GM18951 (cell line): Measurements from ENCODE around the gene SIGLEC6.

Experiments used
- POLR2A ChIP-seq: IDR thresholded peaks from 4 replicates; pipeline ENCODE4 v1.6.1; 2011; ENCODE audit warnings: mild to moderate bottlenecking; ENCODE audit not compliant: insufficient read length, insufficient read depth; ENCODE audit errors: extremely low read depth
- in situ Hi-C: fragments of 300-500 bp; cut with MboI; formaldehyde crosslinking; loops from one replicate; pipeline ENCODE4 v1.12.0; 2022; ENCODE audit warnings: low sequenced_read_pairs, mixed read lengths, inconsistent platforms; ENCODE audit not compliant: unreplicated experiment

Gene SIGLEC6

GRCh38 chr19:51469629-51470028 lies 61.8 kb downstream of the SIGLEC6 start:
- in situ Hi-C loops: loop anchor here (5.0 kb wide), 1 partner anchor 188 kb away; no protein-coding TSS in a partner anchor
- TF ChIP-seq POLR2A: no peak

- no peak for TF ChIP-seq POLR2A
- in situ Hi-C loops: no loop called here
Measured at GRCh38 chr19:51469162-51469561, 62.3 kb downstream of the SIGLEC6 start.

GRCh38 chr19:51468545-51468920 lies 62.9 kb downstream of the SIGLEC6 start:
- no peak for TF ChIP-seq POLR2A
- in situ Hi-C loops: no loop called here

GRCh38 chr19:51467864-51468544 lies 63.5 kb downstream of the SIGLEC6 start:
- in situ Hi-C loops: no loop called here

More at GRCh38 chr19:51467864-51468544, 63.5 kb downstream of the SIGLEC6 start:
- no peak for TF ChIP-seq POLR2A
